HEK293 (cell line): ENCODE measurements around the gene ZRANB1.

Source experiments
- CTCF ChIA-PET: fragments of 350-600 bp; formaldehyde crosslinking; extraction: SDS; loops from one replicate; lab custom pipeline; 2021; ENCODE audit warnings: antibody characterized with exemption; lab: Yijun Ruan, JAX
- POLR2A ChIA-PET: fragments of 300-600 bp; formaldehyde crosslinking; extraction: SDS; loops from one replicate; lab custom pipeline; 2020; ENCODE audit warnings: antibody characterized with exemption, inconsistent platforms; lab: Yijun Ruan, JAX
- H3K27ac ChIP-seq: fragments of 200-500 bp; sonication (Bioruptor generic); 2 replicates; pipeline ENCODE4 v1.5.1; 2014; ENCODE audit warnings: low read depth, low read length, control low read depth, inconsistent platforms; ENCODE audit errors: extremely low read depth
- H3K36me3 ChIP-seq, 2 experiments: fragments of 200-500 bp in 1 of 2; sonication (Bioruptor generic) in 1 of 2; 1 replicate in 1 of 2; 2 replicates in 1 of 2; pipeline ENCODE4 v1.5.1; 2014 to 2017; ENCODE audit warnings: inconsistent platforms in 2 of 2, low read length in 2 of 2; ENCODE audit not compliant: control insufficient read depth in 2 of 2, insufficient read depth in 1 of 2
- H3K4me1 ChIP-seq: fragments of 200-500 bp; sonication (Bioruptor generic); 2 replicates; pipeline ENCODE4 v1.5.1; 2014; ENCODE audit warnings: mild to moderate bottlenecking, low read length, inconsistent platforms; ENCODE audit not compliant: control insufficient read depth, insufficient read depth
- H3K4me3 ChIP-seq: 2 replicates; pipeline ENCODE4 v1.5.1; 2011; ENCODE audit warnings: low read depth, mild to moderate bottlenecking, control low read depth, low read length, moderate library complexity
- H3K9me3 ChIP-seq: fragments of 200-500 bp; sonication (Bioruptor generic); 2 replicates; pipeline ENCODE4 v1.5.1; 2014; ENCODE audit warnings: low read depth, low read length, inconsistent platforms; ENCODE audit not compliant: control insufficient read depth, insufficient read depth
- EGR2 ChIP-seq: fragments of 450-650 bp; formaldehyde crosslinking; IDR thresholded peaks from 2 replicates; pipeline ENCODE4 v1.5.1; 2016; ENCODE audit warnings: low read depth, missing biosample characterization, missing genetic modification characterization
- FEZF1 ChIP-seq: fragments of 450-650 bp; formaldehyde crosslinking; IDR thresholded peaks from 2 replicates; pipeline ENCODE4 v1.5.1; 2016; ENCODE audit warnings: missing biosample characterization, missing genetic modification characterization
- GLIS1 ChIP-seq: fragments of 450-650 bp; formaldehyde crosslinking; IDR thresholded peaks from 2 replicates; pipeline ENCODE4 v1.5.1; 2016; ENCODE audit warnings: missing biosample characterization, missing genetic modification characterization
- KLF17 ChIP-seq: fragments of 450-650 bp; formaldehyde crosslinking; IDR thresholded peaks from 2 replicates; pipeline ENCODE4 v1.5.1; 2016; ENCODE audit warnings: missing biosample characterization, missing genetic modification characterization
- PRDM1 ChIP-seq: fragments of 450-650 bp; formaldehyde crosslinking; IDR thresholded peaks from 2 replicates; pipeline ENCODE4; 2016; ENCODE audit warnings: missing biosample characterization, missing genetic modification characterization
- PRDM6 ChIP-seq: fragments of 450-650 bp; formaldehyde crosslinking; IDR thresholded peaks from 2 replicates; pipeline ENCODE4 v1.5.1; 2017; ENCODE audit warnings: missing biosample characterization, missing genetic modification characterization
- TCF7L2 ChIP-seq: IDR thresholded peaks from 2 replicates; pipeline ENCODE4 v1.6.1; 2011; ENCODE audit warnings: low read depth, mild to moderate bottlenecking, inconsistent platforms, low read length, moderate library complexity, borderline replicate concordance
- YY2 ChIP-seq: fragments of 450-650 bp; formaldehyde crosslinking; IDR thresholded peaks from 2 replicates; pipeline ENCODE4 v1.5.1; 2016; ENCODE audit warnings: missing biosample characterization, missing genetic modification characterization
- ZBTB10 ChIP-seq: fragments of 450-650 bp; formaldehyde crosslinking; IDR thresholded peaks from 2 replicates; pipeline ENCODE4 v1.5.1; 2016; ENCODE audit warnings: missing biosample characterization, missing genetic modification characterization
- ZFP69B ChIP-seq: fragments of 450-650 bp; formaldehyde crosslinking; IDR thresholded peaks from 2 replicates; pipeline ENCODE4 v1.5.1; 2016; ENCODE audit warnings: missing biosample characterization, missing genetic modification characterization
- ZIC2 ChIP-seq: fragments of 450-650 bp; formaldehyde crosslinking; IDR thresholded peaks from 2 replicates; pipeline ENCODE4 v1.5.1; 2016; ENCODE audit warnings: missing biosample characterization, missing genetic modification characterization
- ZNF140 ChIP-seq: fragments of 450-650 bp; formaldehyde crosslinking; IDR thresholded peaks from 2 replicates; pipeline ENCODE4 v1.5.1; 2016; ENCODE audit warnings: missing biosample characterization, missing genetic modification characterization
- ZNF174 ChIP-seq: fragments of 450-650 bp; formaldehyde crosslinking; IDR thresholded peaks from 2 replicates; pipeline ENCODE4 v1.5.0; 2017; ENCODE audit warnings: missing biosample characterization, mild to moderate bottlenecking, missing genetic modification characterization
- ZNF175 ChIP-seq: fragments of 450-650 bp; formaldehyde crosslinking; IDR thresholded peaks from 2 replicates; pipeline ENCODE4 v1.5.1; 2016; ENCODE audit warnings: missing biosample characterization, missing genetic modification characterization
- ZNF19 ChIP-seq: fragments of 450-650 bp; formaldehyde crosslinking; IDR thresholded peaks from 2 replicates; pipeline ENCODE4; 2016; ENCODE audit warnings: missing biosample characterization, missing genetic modification characterization, low read depth
- ZNF2 ChIP-seq: fragments of 450-650 bp; formaldehyde crosslinking; IDR thresholded peaks from 2 replicates; pipeline ENCODE4 v1.5.1; 2016; ENCODE audit warnings: missing biosample characterization, missing genetic modification characterization
- ZNF202 ChIP-seq: fragments of 450-650 bp; formaldehyde crosslinking; IDR thresholded peaks from 2 replicates; pipeline ENCODE4 v1.5.1; 2016; ENCODE audit warnings: missing biosample characterization, missing genetic modification characterization, borderline replicate concordance
- ZNF24 ChIP-seq: fragments of 450-650 bp; formaldehyde crosslinking; IDR thresholded peaks from 2 replicates; pipeline ENCODE4 v1.5.1; 2016; ENCODE audit warnings: missing biosample characterization, missing genetic modification characterization
- ZNF292 ChIP-seq: fragments of 450-650 bp; formaldehyde crosslinking; IDR thresholded peaks from 2 replicates; pipeline ENCODE4 v1.5.1; 2016; ENCODE audit warnings: low read depth, missing biosample characterization, missing genetic modification characterization, borderline replicate concordance
- ZNF366 ChIP-seq: fragments of 450-650 bp; formaldehyde crosslinking; conservative IDR thresholded peaks from 2 replicates; pipeline ENCODE4 v1.5.1; 2016; ENCODE audit warnings: missing biosample characterization, missing genetic modification characterization
- ZNF426 ChIP-seq: fragments of 450-650 bp; formaldehyde crosslinking; IDR thresholded peaks from 2 replicates; pipeline ENCODE4 v1.5.1; 2017; ENCODE audit warnings: missing biosample characterization, missing genetic modification characterization, mild to moderate bottlenecking, inconsistent platforms, moderate library complexity
- ZNF433 ChIP-seq: fragments of 450-650 bp; formaldehyde crosslinking; IDR thresholded peaks from 2 replicates; pipeline ENCODE4 v1.5.1; 2016; ENCODE audit warnings: missing biosample characterization, missing genetic modification characterization, low read depth
- ZNF488 ChIP-seq: fragments of 450-650 bp; formaldehyde crosslinking; IDR thresholded peaks from 2 replicates; pipeline ENCODE4 v1.5.1; 2016; ENCODE audit warnings: missing biosample characterization, missing genetic modification characterization
- ZNF501 ChIP-seq: fragments of 450-650 bp; formaldehyde crosslinking; IDR thresholded peaks from 2 replicates; pipeline ENCODE4 v1.5.1; 2016; ENCODE audit warnings: missing biosample characterization, missing genetic modification characterization
- ZNF521 ChIP-seq: fragments of 450-650 bp; formaldehyde crosslinking; IDR thresholded peaks from 2 replicates; pipeline ENCODE4 v1.5.1; 2017; ENCODE audit warnings: missing biosample characterization, mild to moderate bottlenecking, missing genetic modification characterization
- ZNF560 ChIP-seq: fragments of 450-650 bp; formaldehyde crosslinking; IDR thresholded peaks from 2 replicates; pipeline ENCODE4 v1.5.1; 2017; ENCODE audit warnings: missing biosample characterization, missing genetic modification characterization, borderline replicate concordance
- ZNF629 ChIP-seq: fragments of 450-650 bp; formaldehyde crosslinking; IDR thresholded peaks from 2 replicates; pipeline ENCODE4 v1.5.1; 2017; ENCODE audit warnings: missing biosample characterization, missing genetic modification characterization
- ZNF677 ChIP-seq: fragments of 450-650 bp; IDR thresholded peaks from 2 replicates; pipeline ENCODE4 v1.5.0; 2018; ENCODE audit warnings: missing biosample characterization, mild to moderate bottlenecking, missing genetic modification characterization, moderate library complexity
- ZNF768 ChIP-seq: fragments of 450-650 bp; formaldehyde crosslinking; IDR thresholded peaks from 2 replicates; pipeline ENCODE4 v1.5.1; 2018; ENCODE audit warnings: missing biosample characterization, mild to moderate bottlenecking, missing genetic modification characterization

Gene ZRANB1

GRCh38 chr10:125034675-125035074, 92.8 kb downstream of the ZRANB1 start:
- no peak overlapping the region for H3K27ac ChIP-seq
- TF ChIP-seq PRDM6 (tag by site-specific recombination) (peak; percentile 33; the same call in 1 of the 2 replicates), YY2 (no peak)
- ChIA-PET POLR2A (no interaction called here), CTCF (interaction anchor here (0.6 to 3.7 kb wide), 3 partner anchors 13 to 409 kb away, joined by 3 to 26 read pairs (median 4); no protein-coding TSS in a partner anchor)
- H3K4me1 ChIP-seq, result peaks cover 29% of the 10 kb centered on the region
- no peak overlapping the region for H3K4me3 ChIP-seq
- H3K9me3 ChIP-seq, result no peaks in the 10 kb centered on the region
- H3K36me3 ChIP-seq, result peaks cover 0 to 5% of the 10 kb centered on the region in 2 experiments; a peak in 1 of 3 replicates

GRCh38 chr10:125035136-125035535, 93.2 kb downstream of the ZRANB1 start:
- ChIA-PET CTCF (interaction anchor here (0.6 to 3.7 kb wide), 3 partner anchors 13 to 408 kb away, joined by 3 to 26 read pairs (median 4); no protein-coding TSS in a partner anchor), POLR2A (no interaction called here)
- Histone ChIP-seq H3K36me3 (peaks cover 0 to 5% of the 10 kb centered on the region in 2 experiments; a peak in 1 of 3 replicates), H3K4me3 (no peak overlapping the region), H3K9me3 (no peaks in the 10 kb centered on the region), H3K27ac (no peak overlapping the region), H3K4me1 (peaks cover 32% of the 10 kb centered on the region)
- TF ChIP-seq ZNF202 (tag by site-specific recombination), result no peak
- no peak for TF ChIP-seq ZNF433
- TF ChIP-seq TCF7L2, result no peak
- no peak for TF ChIP-seq ZNF426 (tag by site-specific recombination)
- TF ChIP-seq ZNF175, result no peak
- TF ChIP-seq ZNF140 (tag by site-specific recombination), result no peak
- TF ChIP-seq ZNF174 (tag by site-specific recombination), result no peak
- no peak for TF ChIP-seq ZNF2
- TF ChIP-seq ZNF292, result no peak
- no peak for TF ChIP-seq EGR2 (tag by site-specific recombination)
- TF ChIP-seq PRDM6 (tag by site-specific recombination), result no peak
- no peak for TF ChIP-seq ZNF366
- no peak for TF ChIP-seq ZBTB10
- no peak for TF ChIP-seq GLIS1 (tag by site-specific recombination)
- no peak for TF ChIP-seq ZFP69B
- TF ChIP-seq ZNF19 (tag by site-specific recombination), result no peak
- TF ChIP-seq ZNF560 (tag by site-specific recombination), result no peak
- TF ChIP-seq ZNF768, result no peak
- no peak for TF ChIP-seq ZIC2 (tag by site-specific recombination)
- no peak; the same call in 1 of the 2 replicates for TF ChIP-seq FEZF1 (tag by site-specific recombination)
- TF ChIP-seq ZNF521 (tag by site-specific recombination), result no peak
- TF ChIP-seq ZNF501 (tag by site-specific recombination), result no peak
- no peak for TF ChIP-seq ZNF629
- TF ChIP-seq PRDM1, result no peak
- no peak for TF ChIP-seq ZNF24 (tag by site-specific recombination)
- TF ChIP-seq KLF17 (tag by site-specific recombination), result 0 out of 2 replicates have a peak, but pooled peaks have one; percentile 28
- no peak for TF ChIP-seq ZNF677 (tag by site-specific recombination)
- no peak for TF ChIP-seq ZNF488 (tag by site-specific recombination)
